Measurements from ENCODE around the gene SGSM1.

- TF ChIP-seq POLR2A (IDR thresholded peaks at IDR 0.05) (no peak), CTCF (IDR thresholded peaks at IDR 0.05) (no peak)
Observed at GRCh38 chr22:24926428-24926725, 120.4 kb downstream of the SGSM1 start.
